Activated effector memory CD4-positive, alpha-beta T cell treated with Interleukin-2 at 50 U/mL for 16 hours (primary cell): ENCODE data around the gene SIRT6.
"Not testable (repeated sequence)": the region's sequence is repeated elsewhere in the genome, so short reads cannot be mapped to it uniquely, and the experiment has no call there.

Experiments
- DNase-seq: peaks from one replicate; pipeline ENCODE4 v3.0.0-alpha.2; 2020

SIRT6 gene

DNA sequence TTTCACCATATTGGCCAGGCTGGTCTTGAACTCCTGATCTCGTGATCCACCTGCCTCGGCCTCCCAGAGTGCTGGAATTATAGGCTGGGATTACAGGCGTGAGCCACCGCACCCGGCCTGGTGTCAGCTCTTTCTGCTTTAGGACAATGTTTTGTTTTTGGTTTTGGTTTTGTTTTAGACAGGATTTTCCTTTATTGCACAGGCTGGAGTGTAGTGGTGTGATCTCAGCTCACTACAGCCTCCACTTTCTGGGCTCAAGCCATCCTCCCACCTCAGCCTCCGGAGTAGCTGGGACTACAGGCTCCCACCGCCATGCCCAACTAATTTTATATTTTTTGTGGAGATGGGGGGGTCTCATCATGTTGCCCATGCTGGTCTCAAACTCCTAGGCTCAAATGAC is 53.3 kb downstream of the SIRT6 start:
- DNase-seq = not testable (repeated sequence)

DNA sequence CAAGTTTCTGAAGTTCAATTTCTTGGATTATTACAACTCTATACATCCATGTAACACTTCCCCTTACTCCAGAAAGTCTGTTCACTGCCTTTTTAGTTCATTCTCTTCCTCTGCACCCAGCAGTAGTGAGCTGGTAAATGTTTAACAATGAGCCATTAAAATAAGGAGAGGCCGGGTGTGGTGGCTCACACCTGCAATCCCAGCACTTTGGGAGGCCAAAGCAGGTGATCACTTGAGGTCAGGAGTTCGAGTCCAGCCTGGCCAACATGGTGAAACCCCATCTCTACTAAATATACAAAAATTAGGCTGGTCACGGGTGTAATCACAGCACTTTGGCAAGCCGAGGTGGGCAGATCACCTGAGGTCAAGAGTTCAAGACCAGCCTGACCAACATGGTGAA is 55.0 kb downstream of the SIRT6 start:
- DNase-seq = not testable (repeated sequence)

DNA sequence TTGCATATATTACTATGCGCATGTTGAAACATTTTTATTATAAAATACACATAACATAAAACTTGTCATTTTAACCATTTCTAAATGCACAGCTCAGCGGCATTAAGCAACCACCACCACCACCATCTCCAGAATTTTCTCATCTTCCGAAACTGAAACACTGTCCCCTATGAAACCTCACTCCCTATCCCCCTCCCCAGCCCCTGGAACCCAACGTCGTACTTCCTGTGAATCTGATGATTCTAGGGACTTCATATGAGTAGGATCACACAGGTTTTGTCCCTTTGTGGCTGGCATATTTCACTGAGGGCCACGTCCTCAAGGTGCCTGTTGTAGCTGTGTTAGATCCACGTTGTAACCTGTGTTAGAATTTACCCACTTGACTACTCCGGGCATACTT is 57.7 kb downstream of the SIRT6 start:
- DNase-seq = no peak
